ENCODE results near the gene SYNE1.
A peak's percentile ranks its signal among the peaks of the same experiment; 100 is the strongest.
"Not testable (repeated sequence)": the region's sequence is repeated elsewhere in the genome, so short reads cannot be mapped to it uniquely, and the experiment has no call there.

SYNE1 gene

GRCh38 chr6:152167641-152168603, 469.2 kb downstream of the SYNE1 start:
- no peak for DNase-seq

- DNase-seq: no peak
Measured at GRCh38 chr6:152166897-152167296, 470.3 kb downstream of the SYNE1 start.

- no peak for DNase-seq
Measured at GRCh38 chr6:152166497-152166896, 470.7 kb downstream of the SYNE1 start.

GRCh38 chr6:152164957-152165356, 472.2 kb downstream of the SYNE1 start:
- DNase-seq: no peak

GRCh38 chr6:152161501-152161900, 475.7 kb downstream of the SYNE1 start:
- DNase-seq: no peak

GRCh38 chr6:152160346-152160745, 476.8 kb downstream of the SYNE1 start:
- DNase-seq: no peak

GRCh38 chr6:152155792-152156191, 481.4 kb downstream of the SYNE1 start:
- DNase-seq: no peak

GRCh38 chr6:152154559-152155356, 482.4 kb downstream of the SYNE1 start:
- DNase-seq: no peak

- peak; percentile 22 for DNase-seq
Measured at GRCh38 chr6:152151920-152152319, 485.2 kb downstream of the SYNE1 start.

- DNase-seq: no peak
Measured at GRCh38 chr6:152150196-152150595, 487.0 kb downstream of the SYNE1 start.

GRCh38 chr6:152148412-152148811, 488.8 kb downstream of the SYNE1 start:
- no peak for DNase-seq

GRCh38 chr6:152147269-152147668, 489.9 kb downstream of the SYNE1 start:
- DNase-seq: no peak

GRCh38 chr6:152146385-152146784, 490.8 kb downstream of the SYNE1 start:
- DNase-seq: no peak

GRCh38 chr6:152143359-152143758, 493.8 kb downstream of the SYNE1 start:
- DNase-seq: no peak

- DNase-seq: no peak
Measured at GRCh38 chr6:152142105-152142504, 495.1 kb downstream of the SYNE1 start.

GRCh38 chr6:152138344-152138743, 498.8 kb downstream of the SYNE1 start:
- not testable (repeated sequence) for DNase-seq

GRCh38 chr6:152136449-152136825, 500.7 kb downstream of the SYNE1 start:
- no peak for DNase-seq

- no peak for DNase-seq
Measured at GRCh38 chr6:152135755-152136448, 501.3 kb downstream of the SYNE1 start.

- no peak for DNase-seq
Measured at GRCh38 chr6:152130441-152130840, 506.7 kb downstream of the SYNE1 start.

- DNase-seq: no peak
Measured at GRCh38 chr6:152129691-152130151, 507.4 kb downstream of the SYNE1 start.

- no peak for DNase-seq
Measured at GRCh38 chr6:152127432-152128165, 509.6 kb downstream of the SYNE1 start.

GRCh38 chr6:152124429-152125074, 512.6 kb downstream of the SYNE1 start:
- DNase-seq: peak; percentile 74
